Fibroblast of gingiva (primary cell): ENCODE data around the gene ARHGAP42.

Experiments used
- DNase-seq: peaks from one replicate; pipeline ENCODE4 v3.0.0-alpha.2; 2011; ENCODE audit warnings: low read depth

The ARHGAP42 gene

GRCh38 chr11:100682247-100682969 lies 4.7 kb upstream of the ARHGAP42 start:
- peak; percentile 19 for DNase-seq

GRCh38 chr11:100683126-100683525 lies 4.0 kb upstream of the ARHGAP42 start:
- no peak for DNase-seq

- no peak for DNase-seq
These were observed 2.7 kb upstream of the ARHGAP42 start for GRCh38 chr11:100684101-100685065.

- no peak for DNase-seq
These were observed 523 bp upstream of the ARHGAP42 start for GRCh38 chr11:100686476-100687053.

- peak; percentile 72 for DNase-seq
These were observed 725 bp downstream of the ARHGAP42 start for GRCh38 chr11:100687630-100688395.

- no peak for DNase-seq
These were observed 2.1 kb downstream of the ARHGAP42 start for GRCh38 chr11:100689141-100689540.

- DNase-seq, result no peak
These were observed 5.0 kb downstream of the ARHGAP42 start for GRCh38 chr11:100691896-100692653.

- no peak for DNase-seq
These were observed 8.8 kb downstream of the ARHGAP42 start for GRCh38 chr11:100695911-100696310.

GRCh38 chr11:100703139-100703538 lies 16.1 kb downstream of the ARHGAP42 start:
- no peak for DNase-seq

GRCh38 chr11:100703801-100704575 lies 16.9 kb downstream of the ARHGAP42 start:
- DNase-seq, result no peak

GRCh38 chr11:100705447-100705846 lies 18.4 kb downstream of the ARHGAP42 start:
- DNase-seq, result no peak

GRCh38 chr11:100706179-100706578 lies 19.1 kb downstream of the ARHGAP42 start:
- no peak for DNase-seq

GRCh38 chr11:100709233-100709957 lies 22.3 kb downstream of the ARHGAP42 start:
- no peak for DNase-seq

GRCh38 chr11:100711984-100712383 lies 24.9 kb downstream of the ARHGAP42 start:
- no peak for DNase-seq

- no peak for DNase-seq
These were observed 25.5 kb downstream of the ARHGAP42 start for GRCh38 chr11:100712583-100712982.

GRCh38 chr11:100715165-100715761 lies 28.2 kb downstream of the ARHGAP42 start:
- no peak for DNase-seq

GRCh38 chr11:100716838-100717237 lies 29.8 kb downstream of the ARHGAP42 start:
- DNase-seq, result no peak

- DNase-seq, result peak; percentile 52
These were observed 32.3 kb downstream of the ARHGAP42 start for GRCh38 chr11:100719362-100719761.

GRCh38 chr11:100719809-100720221 lies 32.7 kb downstream of the ARHGAP42 start:
- DNase-seq, result peak; percentile 88
